Measurements from ENCODE around the gene KLK10.
A peak's percentile ranks its signal among the peaks of the same experiment; 100 is the strongest.

KLK10 gene

DNA sequence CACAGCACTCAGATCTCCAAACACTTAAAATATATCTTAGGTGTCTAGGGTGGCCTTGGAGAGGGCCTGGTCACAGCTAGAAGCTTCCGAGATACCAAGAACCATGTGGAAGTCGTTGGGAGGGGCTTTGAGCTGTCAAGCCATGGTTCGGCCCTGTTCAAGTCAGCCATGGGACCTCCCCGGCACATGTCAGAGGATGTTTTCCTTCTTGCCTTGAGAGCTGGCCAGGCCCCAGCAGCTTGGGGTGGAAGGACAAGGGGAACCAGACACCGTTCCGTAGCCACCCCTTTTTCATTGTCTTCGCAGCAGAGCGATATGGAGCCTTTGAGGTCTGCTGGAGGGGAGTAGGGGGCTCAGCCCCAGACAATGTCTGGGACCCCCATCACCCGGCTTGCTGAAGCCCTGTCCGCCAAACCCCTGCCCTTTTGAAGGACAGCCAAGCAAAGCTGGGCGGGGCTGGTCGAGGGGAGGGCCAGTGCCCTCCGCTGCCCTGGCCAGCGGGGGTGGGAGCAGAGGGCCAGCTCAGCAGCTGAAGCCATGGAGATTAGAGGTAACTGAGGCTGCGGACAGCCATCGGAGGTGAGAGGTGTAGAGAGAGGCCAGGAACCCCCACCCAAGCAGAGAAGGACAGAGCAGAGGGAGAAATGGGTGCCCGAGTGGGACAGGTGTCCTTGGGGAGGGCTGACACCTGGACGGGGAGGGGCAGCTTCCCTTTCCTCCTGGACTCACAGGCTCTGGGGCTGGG, 6.5 kb upstream of the KLK10 start:
- no peak for DNase-seq

DNA sequence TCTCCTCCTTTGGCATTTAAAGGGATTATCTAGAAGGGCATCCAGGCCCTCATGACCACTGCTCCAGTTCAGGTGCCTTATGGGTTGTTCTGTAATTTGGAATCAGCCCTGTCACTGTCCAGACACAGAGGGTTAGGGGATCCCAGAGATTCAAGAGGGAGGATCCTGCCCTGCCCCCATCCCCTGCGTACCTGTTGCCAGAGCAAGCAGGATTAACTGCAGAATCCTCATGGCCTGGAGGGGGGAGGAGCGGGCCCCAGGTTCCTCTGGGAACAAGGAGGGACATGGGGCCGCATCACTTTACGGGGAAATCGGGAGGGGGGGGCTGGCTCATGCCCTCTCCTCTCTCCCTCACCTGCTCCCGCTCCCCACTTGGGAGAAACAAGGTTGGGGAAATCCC, 5.9 kb upstream of the KLK10 start:
- no peak for DNase-seq

DNA sequence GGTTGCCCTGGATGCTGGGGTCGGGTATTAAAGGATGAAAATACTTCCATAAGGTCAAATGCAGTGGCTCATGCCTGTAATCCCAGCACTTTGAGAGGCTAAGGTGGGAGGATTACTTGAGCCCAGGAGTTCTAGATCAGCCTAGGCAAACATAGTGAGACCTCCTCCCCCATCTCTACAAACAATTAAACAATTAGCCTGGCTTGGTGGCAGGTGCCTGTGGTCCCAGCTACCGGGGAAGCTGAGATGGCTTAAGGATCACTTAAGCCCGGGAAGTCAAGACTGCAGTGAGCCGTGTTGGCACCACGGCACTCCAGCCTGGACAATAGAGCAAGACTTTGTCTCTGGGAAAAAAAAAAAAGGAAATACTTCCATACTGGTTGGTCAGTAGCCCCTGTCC, 5.4 kb upstream of the KLK10 start:
- no peak for DNase-seq

DNA sequence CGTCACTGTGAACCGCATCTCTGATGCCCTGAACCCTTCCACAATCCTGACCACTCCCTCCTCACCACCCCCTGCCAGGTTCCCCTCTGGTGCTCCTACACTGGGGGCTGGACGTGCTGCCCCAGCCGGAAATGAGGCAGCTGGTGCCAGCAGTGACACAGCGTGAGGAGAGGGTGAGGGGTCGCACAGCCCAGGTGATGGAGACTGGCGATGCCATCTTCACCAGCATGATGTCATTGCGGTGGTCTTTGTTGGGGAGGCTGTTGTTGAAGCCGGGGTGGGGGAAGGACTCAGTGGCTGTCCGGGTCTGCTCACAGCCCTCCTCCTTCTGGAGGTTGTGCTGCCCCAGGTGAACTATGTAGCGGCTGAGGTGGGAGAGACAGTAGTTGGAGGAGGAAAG, 4.4 kb upstream of the KLK10 start:
- DNase-seq = no peak

DNA sequence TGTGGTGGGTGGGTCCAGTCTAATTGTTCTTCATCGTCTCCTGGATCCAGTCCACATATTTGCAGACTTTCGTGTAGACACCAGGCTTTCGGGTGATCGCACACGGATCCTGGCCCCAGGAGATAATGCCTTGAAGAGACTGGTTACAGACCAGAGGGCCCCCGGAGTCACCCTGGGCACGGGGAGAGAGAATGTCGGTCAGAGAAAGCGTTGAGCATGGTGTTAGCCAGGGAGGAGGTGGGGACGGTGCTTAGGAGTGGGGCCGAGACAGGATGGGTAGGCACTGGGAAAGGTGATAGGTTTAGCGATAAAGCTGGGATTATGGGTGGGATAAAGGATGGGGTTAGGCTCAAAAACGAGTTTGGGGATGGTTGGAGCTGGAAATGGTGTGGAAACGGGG, 3.0 kb upstream of the KLK10 start:
- no peak for DNase-seq

DNA sequence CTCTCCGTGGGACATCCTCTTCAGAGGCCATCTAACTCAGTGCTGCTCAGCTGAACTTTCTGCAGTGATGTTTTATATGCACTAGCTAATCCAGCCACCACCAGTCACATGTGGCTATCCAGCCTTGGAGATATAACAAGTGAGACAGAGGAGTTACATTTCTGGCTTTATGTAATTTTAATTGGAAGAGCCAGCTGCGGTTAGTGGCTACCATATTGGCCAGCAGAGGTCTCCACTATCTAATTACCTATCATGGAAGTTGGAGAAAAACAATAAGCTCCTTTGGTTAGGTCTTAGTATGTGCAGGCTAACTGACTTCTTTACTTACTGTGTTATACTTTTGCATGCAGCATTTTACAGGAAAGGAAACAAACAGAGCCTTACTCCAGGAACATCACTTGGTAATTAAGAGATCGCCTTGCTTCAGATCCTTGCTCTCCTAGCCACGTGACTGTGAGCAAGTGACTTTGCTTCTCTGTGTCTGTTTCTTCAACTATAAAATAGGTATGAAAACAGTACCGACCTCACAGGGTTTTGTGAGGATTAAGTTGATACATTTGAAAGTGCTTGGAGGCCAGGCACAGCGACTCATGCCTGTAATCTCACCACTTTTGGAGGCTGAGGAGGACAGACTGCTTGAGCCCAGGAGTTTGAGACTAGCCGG, 1.6 kb upstream of the KLK10 start:
- peak; percentile 66 for DNase-seq

DNA sequence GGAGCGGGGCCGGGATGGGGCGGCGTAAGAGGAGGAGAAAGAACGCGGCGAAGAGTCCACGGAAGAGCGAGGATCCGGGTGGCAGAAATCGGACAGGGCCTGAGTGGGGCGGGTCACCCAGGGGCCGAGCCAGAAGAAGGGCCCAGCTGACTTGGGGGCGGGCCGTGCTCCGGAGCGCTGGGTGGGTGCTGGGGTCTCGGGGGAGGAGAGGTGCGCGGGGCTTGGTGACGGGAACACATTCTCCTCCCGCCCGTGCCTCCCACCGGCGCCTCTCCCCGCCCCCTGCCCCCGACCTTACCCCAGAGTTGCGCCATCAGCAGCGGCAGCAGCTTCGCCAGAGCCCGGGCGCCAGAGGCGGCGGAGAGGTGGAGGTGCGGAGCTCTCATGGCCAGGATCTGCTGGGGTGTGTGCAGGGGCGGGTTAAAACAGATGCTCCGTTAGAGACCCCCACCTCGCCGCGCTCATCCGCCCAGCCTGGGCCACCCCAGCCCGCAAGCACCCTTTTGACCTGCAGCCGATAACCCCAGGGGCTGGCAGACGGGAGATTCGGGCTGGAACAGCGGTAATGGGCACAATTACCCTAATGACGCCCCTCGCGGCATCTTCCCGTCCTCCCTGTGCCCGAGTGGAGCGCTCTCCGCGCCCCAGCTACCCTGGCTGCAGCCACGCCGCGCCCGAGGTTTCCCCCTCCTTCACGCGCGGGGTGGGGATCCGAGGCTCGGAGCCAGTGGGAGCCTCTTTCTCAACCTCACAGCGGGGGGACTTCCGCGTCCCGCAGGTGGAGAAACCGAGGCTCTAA, 565 bp downstream of the KLK10 start:
- no peak for DNase-seq

DNA sequence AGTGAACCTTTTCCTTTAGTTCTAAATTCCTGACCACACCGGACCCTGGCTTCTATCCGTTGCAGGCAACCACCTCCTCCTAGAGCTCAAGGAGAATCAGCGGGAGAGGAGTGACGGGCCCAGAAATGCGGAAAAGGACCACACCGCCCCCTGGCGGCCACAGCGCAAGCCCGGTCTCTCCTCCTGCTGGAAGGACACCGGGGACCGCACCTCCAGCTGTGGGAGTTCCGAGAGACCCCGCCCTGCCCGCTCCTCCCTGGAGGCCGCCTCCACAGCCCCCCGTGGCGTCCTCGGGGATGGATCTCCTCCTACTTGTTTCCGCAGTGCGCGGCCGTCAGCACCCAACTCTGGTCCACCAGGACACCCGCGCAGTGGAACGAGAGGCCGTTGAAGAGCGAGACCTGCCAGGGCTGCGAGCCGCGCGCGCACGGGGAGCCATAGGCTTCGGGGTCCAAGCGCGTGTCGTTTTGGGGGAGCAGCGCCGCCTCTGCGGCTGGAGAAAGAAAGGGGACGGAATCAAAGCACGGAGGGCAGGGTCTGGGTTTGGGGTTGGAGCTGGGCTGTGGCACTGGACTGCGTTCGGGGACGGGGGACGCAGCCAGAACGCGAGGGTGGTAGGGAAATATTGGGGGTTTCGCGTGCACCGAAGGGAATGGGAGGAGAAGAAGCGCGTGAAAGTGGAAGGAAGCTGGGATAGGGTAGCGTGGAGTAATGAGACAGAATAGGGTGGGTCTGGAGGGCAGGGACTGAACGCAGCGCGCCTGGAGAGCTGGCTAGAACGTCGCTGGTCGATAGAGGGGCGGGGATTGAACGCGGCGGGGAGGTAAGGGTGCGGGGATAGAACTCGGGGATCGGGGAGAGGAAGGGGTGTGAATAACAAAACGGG, 2.5 kb downstream of the KLK10 start:
- peak; percentile 32 for DNase-seq

DNA sequence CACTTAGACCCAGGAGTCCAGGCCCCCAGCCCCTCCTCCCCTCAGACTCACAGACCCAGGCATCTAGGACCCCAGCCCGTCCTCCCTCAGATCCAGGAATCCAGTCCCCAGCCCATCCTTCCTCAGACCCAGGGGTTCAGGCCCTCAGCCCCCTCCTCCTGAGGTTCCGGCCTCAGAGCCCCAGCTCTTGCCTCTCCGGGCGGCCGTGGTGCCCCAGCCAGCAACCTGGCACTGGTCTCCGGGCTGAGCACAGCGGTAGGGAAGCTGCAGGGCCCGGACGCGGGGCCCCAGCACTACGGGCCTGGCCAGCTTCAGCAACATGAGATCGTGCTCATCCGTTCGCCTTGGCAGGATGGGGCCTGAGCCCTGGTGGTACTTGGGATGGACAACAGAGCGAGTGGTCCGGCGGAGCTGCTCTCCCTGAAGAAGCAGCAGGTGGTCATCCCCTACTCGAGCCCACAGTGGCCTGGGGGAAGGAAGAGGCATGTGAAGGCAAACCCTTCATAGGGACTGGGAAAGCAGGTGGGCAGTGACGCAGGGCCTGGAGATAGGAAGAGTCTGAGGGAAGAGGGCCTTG, 3.7 kb downstream of the KLK10 start:
- DNase-seq = no peak

DNA sequence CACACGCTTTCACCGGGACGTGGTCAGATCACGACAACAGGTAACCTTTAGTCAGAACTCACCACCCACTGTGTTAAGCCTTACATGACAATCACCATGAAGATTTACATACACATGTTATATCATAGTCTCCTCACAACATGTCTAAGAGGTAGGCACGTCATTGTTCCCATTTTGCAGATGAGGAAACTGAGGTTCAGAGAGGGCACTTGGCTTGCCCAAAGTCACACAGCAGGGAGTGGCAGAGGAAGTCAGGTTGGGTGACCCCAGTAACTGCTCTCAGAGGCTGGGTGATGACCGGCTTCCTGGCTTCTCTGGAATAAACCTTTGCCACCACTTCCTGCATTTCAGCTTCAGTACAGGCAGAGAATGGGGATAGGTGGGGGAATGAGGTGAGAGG, 5.3 kb downstream of the KLK10 start:
- no peak for DNase-seq

DNA sequence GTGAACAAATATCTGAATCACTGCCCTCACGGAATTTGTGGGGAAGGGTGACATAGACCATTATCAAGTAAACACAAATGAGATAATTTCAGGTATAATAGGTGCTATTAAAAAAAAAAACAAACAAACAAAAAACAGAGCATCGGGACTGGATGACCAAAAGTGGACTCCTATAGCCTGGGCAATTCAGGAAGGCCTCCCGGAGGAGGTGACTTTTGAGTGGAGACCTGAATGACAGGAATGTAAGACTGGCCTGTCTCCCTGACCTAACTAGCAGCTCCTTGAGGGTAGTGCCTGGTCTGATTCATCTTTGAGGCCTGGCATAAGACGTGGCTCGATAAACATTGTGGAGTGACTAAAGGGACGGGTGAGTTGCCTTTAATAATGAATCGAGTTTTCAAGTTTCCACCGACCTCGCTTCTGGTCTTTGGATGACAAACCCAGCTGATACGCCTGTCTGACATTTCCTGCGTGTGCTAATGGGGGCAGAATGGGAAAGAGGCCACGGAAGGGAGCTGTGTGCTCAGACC, 6.8 kb downstream of the KLK10 start:
- no peak for DNase-seq

DNA sequence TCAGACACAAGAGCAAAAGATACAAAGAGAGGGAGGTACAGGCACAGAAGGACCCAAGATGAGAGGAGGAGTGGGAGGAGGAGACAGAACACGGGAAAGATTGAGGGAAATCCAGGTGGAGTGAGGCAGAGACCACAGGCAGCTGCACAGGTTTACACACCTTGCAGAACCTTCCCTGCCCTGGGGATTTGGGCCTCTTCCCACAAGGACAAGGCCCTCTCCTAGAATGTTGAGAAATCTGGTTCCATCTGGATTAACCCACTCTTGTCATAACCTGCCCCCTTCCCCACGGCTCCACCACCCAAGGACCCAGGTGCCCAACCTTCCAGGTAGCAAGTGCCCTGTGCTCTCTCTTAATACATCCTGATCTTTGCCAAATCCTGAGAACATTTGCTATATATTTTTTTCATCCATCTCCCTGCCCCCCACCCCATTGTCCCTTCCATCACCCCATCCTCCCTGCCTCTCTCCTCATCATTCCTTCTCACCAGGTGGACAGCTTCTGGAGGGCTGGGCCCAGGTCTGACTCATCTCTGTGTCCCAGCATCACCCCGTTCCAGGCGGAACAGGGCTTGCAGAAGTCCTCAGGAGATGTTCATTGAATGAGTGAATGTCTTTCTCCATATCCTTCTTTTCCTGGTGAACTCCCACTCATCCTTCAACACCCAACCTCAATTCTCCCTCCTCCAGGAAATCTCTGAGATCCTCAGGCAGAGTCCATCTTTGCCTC, 9.3 kb downstream of the KLK10 start:
- no peak for DNase-seq

DNA sequence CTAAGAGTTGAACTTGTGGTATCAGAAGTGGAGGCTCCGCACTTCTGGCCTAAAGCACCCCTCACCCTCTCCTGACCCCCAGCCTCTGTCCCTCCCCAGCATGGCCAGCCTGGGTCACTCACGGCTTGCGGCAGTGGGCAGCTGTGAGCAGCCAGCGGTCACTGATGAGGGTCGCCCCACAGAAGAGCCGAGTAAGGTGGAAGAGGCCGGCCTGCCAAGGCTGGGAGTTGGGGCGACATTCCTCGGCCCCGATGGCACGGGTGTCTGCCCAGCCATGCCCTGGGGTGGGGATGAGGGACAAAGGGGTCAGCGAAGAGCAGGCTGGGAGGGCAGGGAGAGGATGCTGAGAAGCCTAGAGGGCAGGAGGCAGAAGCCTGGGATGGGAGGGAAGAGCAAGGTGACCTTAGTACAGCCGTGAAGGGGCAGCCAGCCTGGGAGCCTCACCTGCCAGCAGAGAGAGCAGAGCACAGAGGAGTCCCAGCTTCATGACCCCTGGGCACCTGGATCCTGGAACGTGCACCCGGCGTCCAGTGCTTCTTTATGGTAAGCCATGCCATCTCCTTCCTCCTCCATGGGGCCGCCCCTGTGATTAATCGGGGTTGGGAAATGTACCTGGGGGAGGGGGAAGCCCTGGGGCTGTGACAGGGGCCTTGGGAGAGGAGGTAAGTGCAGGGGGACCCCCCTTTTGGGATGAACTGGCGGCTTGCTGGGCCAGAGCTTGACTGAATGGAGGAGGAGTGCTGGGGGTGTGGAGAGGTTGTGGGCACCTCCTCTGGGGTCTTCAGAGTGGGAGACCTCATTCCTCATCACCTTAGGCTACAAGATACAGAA, 10.2 kb downstream of the KLK10 start:
- no peak for DNase-seq

DNA sequence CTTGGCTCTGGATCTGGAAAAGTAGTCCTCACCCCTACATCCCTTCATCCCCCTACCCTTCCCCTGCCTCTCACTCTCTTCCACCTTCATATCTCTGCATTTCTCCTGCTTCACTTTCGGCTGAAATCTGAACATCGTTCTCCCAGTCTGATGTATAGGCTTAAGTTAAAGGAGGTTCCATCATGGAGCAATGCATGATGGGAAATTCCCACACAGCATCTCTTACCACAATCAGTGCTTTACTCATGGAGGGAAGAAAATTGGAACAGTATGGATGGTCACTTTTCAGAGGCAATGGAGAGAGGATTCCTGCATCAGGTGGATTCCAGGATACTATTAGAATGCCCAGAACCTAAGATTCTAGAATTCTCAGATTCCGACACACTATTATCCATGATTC, 12.0 kb downstream of the KLK10 start:
- no peak for DNase-seq

DNA sequence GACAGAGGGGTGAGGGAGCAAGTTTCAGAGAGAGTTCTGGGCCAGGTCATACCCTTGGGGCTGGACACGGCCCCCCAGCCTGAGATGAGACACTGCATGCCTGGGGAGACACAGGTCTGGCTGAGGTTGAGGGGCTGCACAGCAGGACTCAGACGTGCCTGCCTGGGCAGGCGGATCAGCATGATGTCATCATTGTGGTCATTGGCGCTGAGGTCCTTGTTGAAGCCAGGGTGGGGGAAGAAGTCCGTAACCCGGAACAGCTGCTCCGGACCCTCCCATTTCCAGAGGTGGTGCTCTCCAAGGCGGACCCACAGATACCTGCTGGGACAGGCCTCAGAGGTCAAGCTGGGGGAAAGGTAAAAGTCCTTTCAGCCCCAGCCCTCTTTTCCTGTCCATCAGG, 13.1 kb downstream of the KLK10 start:
- DNase-seq = no peak

DNA sequence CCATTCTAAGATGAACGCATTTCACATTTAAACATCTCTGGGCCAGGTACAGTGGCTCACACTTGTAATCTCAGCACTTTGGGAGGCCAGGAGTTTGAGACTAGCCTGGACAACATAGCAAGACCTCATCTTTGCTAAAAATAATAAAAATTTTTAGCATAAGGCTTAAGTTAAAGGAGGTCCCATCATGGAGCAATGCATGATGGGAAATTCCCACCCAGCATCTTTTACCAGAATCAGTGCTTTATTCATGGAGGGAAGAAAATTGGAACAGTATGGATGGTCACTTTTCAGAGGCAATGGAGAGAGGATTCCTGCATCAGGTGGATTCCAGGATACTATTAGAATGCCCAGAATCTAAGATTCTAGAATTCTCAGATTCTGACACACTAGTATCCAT, 14.3 kb downstream of the KLK10 start:
- DNase-seq = no peak

DNA sequence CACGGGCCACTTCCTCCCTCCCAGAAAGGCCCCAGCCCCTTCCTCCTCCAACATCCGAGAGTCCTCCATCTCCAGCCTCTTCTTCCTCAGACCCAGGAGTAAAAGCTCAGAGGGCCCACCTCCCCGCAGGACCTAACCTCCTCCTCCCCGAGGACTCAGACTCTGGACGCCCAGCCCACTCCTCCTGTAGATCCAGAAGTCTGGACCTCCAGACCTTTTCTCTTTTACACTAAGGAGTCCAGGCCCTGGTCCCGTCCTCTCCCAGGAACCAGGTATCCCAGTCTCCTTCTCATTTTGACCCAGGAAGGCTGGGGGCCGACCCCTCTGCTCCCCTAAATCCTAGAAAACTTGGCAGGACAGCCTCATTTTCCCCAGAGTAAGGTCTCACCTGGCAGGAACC, 16.2 kb downstream of the KLK10 start:
- DNase-seq = no peak

DNA sequence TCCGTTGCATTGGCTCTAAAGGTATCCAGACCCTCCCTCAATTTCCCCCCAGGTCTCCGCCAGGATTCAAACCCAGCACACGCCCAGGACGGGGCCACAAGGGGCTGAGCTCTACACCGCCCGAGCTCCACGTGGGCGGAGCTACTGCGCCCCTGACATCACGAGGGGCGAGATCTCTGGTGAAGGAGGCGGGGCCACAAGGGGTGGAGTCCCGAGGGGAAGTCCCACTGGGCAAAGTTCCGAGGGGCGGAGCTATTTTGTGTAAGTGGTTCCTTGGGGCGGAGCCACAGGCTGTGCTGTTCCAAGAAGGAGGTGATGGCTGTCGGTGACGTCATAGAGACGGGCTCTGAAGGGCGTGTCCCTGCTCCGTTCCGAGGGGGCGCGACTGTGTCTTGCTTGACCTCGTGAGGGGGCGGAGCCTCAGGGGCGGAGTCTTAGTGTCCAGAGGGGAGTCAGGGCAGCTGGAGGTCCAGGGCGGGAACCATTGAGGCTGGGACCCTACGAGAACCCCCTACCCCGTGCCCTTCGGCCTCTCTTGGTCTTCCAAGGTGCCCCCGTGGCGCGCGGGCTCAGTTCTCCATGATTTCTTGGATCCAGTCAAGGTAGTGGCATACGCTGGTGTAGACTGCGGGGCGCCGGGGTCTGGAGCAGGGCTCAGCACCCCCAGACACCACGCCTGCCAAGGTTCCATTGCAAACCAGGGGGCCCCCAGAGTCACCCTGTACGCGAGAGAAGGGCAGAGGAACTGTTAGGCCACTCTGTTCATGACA, 16.8 kb downstream of the KLK10 start:
- no peak for DNase-seq

DNA sequence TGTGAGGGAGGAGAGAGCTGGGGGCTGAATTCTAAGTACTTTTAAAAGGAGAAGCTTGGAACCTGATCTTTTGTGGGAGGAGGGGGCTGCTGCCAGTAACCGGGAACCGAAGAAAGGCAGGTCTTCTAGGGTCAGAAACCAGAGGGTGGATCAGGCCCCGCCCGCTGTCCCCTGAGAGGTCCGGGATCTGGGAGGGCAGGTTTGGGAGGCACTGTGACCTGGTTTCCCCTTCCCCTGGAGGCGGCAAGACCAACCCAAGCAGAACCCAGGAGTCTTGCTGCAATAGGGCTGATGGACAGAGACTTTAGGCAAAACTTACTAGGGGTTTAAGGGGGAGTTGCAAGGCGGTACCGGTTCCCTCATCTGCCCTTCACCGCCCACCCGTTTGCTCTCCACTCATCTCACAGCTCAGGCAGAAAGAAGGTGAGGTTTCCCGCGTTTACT, 17.4 kb downstream of the KLK10 start:
- no peak for DNase-seq

DNA sequence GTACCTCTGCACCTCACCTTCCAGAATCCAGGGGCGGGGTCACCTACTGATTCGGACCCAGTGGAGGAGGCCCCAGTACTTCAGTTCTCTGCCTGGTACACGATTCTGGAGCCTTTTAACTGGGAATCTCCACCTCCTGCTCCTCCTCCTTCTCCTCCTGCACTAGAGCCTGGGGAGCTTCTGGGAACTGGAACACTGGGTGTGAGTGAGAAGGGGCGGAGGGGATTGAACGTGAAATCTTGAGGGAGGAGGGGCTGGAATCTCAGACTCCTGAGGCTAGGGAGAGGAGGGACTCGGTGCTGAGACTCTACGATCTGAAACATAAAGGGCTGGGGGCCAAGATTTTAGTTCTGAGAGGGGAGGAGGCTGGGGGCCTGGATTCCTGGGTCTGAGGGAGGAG, 18.0 kb downstream of the KLK10 start, which contains the start of gene KLK8:
KLK8 (minus strand) TSS at position 90 of the 400 bp plus-strand sequence. CDS start 437 bp downstream, outside the sequence.
- DNase-seq = no peak
